ENCODE results near the gene GPC3.

GRCh38 chrX:133608406-133608805 lies 377.0 kb downstream of the GPC3 start:
- TF ChIP-seq, protein P1, sequence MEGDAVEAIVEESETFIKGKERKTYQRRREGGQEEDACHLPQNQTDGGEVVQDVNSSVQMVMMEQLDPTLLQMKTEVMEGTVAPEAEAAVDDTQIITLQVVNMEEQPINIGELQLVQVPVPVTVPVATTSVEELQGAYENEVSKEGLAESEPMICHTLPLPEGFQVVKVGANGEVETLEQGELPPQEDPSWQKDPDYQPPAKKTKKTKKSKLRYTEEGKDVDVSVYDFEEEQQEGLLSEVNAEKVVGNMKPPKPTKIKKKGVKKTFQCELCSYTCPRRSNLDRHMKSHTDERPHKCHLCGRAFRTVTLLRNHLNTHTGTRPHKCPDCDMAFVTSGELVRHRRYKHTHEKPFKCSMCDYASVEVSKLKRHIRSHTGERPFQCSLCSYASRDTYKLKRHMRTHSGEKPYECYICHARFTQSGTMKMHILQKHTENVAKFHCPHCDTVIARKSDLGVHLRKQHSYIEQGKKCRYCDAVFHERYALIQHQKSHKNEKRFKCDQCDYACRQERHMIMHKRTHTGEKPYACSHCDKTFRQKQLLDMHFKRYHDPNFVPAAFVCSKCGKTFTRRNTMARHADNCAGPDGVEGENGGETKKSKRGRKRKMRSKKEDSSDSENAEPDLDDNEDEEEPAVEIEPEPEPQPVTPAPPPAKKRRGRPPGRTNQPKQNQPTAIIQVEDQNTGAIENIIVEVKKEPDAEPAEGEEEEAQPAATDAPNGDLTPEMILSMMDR (IDR thresholded peaks at IDR 0.05), result no peak
- no peak for TF ChIP-seq POLR2A (IDR thresholded peaks at IDR 0.05)
- TF ChIP-seq POLR2AphosphoS5 (IDR thresholded peaks at IDR 0.05), result no peak
